ENCODE results near the gene GDF10.

- TF ChIP-seq ZNF146 (tag by site-specific recombination; IDR thresholded peaks at IDR 0.05) = no peak
- no peak for TF ChIP-seq CTCF (tag by site-specific recombination; IDR thresholded peaks at IDR 0.05)
- TF ChIP-seq ZFHX2 (tag by site-specific recombination; conservative IDR thresholded peaks at IDR 0.05) = no peak
Observed at GRCh38 chr10:47255866-47256265, 44.1 kb upstream of the GDF10 start.
